Stomach (tissue), 9 donors: ENCODE results near the gene HADH. TPM values are rescaled to one million over a fixed set of nuclear protein-coding genes. Genes with fewer than 3 reads are reported as not detected.

ENCODE experiments used
- DNase-seq, 2 donors: peaks; one replicate each; pipeline versions ENCODE4 v3.0.0 to v3.0.0-alpha.2; 2013 to 2019
- H3K27ac ChIP-seq, 5 donors: fragments of 200-600 bp in 4 of 5; sonication (generic) in 4 of 5; one replicate each; pipeline ENCODE4 v1.5.1; 2013 to 2019; ENCODE audit warnings: mild to moderate bottlenecking in 1 of 5, moderate library complexity in 1 of 5
- H3K27me3 ChIP-seq, 3 donors: fragments of 200-600 bp; sonication (generic); one replicate each; pipeline ENCODE4 v1.5.1; 2017 to 2019; ENCODE audit warnings: mixed run types in 1 of 3
- H3K36me3 ChIP-seq, 4 donors: fragments of 200-600 bp; sonication (generic); 1 replicate in 3 of 4; 2 replicates in 1 of 4; pipeline ENCODE4 v1.5.1; 2016 to 2019
- H3K4me1 ChIP-seq, 4 donors: fragments of 200-600 bp; sonication (generic); one replicate each; pipeline ENCODE4 v1.5.1; 2016 to 2019
- H3K4me3 ChIP-seq, 4 donors: fragments of 200-600 bp; sonication (generic) in 3 of 4; one replicate each; pipeline ENCODE4 v1.5.1; 2016 to 2019; ENCODE audit warnings: mild to moderate bottlenecking in 1 of 4
- H3K9me3 ChIP-seq, 4 donors: fragments of 200-600 bp; sonication (generic); one replicate each; pipeline ENCODE4 v1.5.1; 2016 to 2019
- CTCF ChIP-seq, 7 experiments: fragments of 450-650 bp in 4 of 7; fragments of 200-600 bp in 3 of 7; sonication (generic) in 3 of 7; IDR thresholded peaks; one replicate each; pipeline ENCODE4 v1.5.1; 2016 to 2019; ENCODE audit warnings: antibody characterized with exemption in 7 of 7, control low read depth in 2 of 7, mild to moderate bottlenecking in 1 of 7
- EP300 ChIP-seq: sonication (generic); formaldehyde crosslinking; IDR thresholded peaks from one replicate; pipeline ENCODE4 v1.6.1; 2017; ENCODE audit warnings: antibody characterized with exemption
- POLR2A ChIP-seq, 4 donors: fragments of 450-650 bp; IDR thresholded peaks; one replicate each; pipeline ENCODE4 v1.6.1; 2016; ENCODE audit warnings: antibody characterized with exemption in 4 of 4, control low read depth in 2 of 4, mild to moderate bottlenecking in 1 of 4, moderate library complexity in 1 of 4
- POLR2AphosphoS5 ChIP-seq, 3 donors: sonication (generic); formaldehyde crosslinking; IDR thresholded peaks; one replicate each; pipeline ENCODE4 v1.6.1; 2016; ENCODE audit warnings: antibody characterized with exemption in 3 of 3
- WGBS, 5 donors: extraction: QIAGEN DNeasy Blood & Tissue Kit in 3 of 5; methylation state at CpG; one replicate each; pipeline versions ENCODE4 v1.1.5 to v1.1.7; 2013 to 2018; 5-methylcytosine and 5-hydroxymethylcytosine counted together
- intact Hi-C: fragments of 100-400 bp; cut with DNase I; formaldehyde crosslinking; loops from one replicate; pipeline ENCODE4 v1.15.1; 2023; ENCODE audit warnings: low total_unique reads
- polyA plus RNA-seq, 3 donors: library from polyadenylated mRNA; stranded (reverse); fragments of 200-250 nt; gene quantifications; one replicate each; pipeline ENCODE4 v1.2.3, GENCODE V29; 2013
- total RNA-seq, 5 donors: library from RNA; depleted of rRNA; stranded (reverse); fragments of >200 nt; gene quantifications; one replicate each; pipeline versions ENCODE4 v1.1.0 to v1.2.3, GENCODE V29; 2014 to 2016
- donor health status: healthy with polysubstance abuse.
- donor health status: Bipolar disorder and iron deficiency.
- donor health status: healthy.

The HADH gene
- total and polyA plus RNA-seq, 8 donors, result 51.6 to 118 (median 64.7) TPM

- Histone ChIP-seq H3K27ac (peak overlapping the region in 4 of 5 donors; percentile 55 to 95 (median 70)), H3K4me1 (peaks cover 10 to 59% (median 30%) of the 10 kb centered on the region in 4 donors), H3K9me3 (no peaks in the 10 kb centered on the region), H3K36me3 (peaks cover 0 to 7% (median 0%) of the 10 kb centered on the region in 4 donors), H3K4me3 (no peak overlapping the region), H3K27me3 (no peaks in the 10 kb centered on the region)
- WGBS, 5 donors, result 74 to 93% (median 83%) methylated on average over 2 of the region's 2 CpGs
- DNase-seq, result no peak
- intact Hi-C loops, result no loop called here
- TF ChIP-seq CTCF (IDR thresholded peaks at IDR 0.05) (no peak), EP300 (no peak), POLR2AphosphoS5 (IDR thresholded peaks at IDR 0.05) (no peak), POLR2A (IDR thresholded peaks at IDR 0.05) (no peak)
These were observed 8.1 kb downstream of the HADH start for GRCh38 chr4:107997794-107998193.

GRCh38 chr4:107999932-108000539 is 10.3 kb downstream of the HADH start:
- H3K4me1 ChIP-seq, result peaks cover 0 to 46% (median 16%) of the 10 kb centered on the region in 4 donors
- no peaks in the 10 kb centered on the region for H3K27me3 ChIP-seq
- H3K9me3 ChIP-seq, result no peaks in the 10 kb centered on the region
- H3K36me3 ChIP-seq, result peaks cover 0 to 7% (median 0%) of the 10 kb centered on the region in 4 donors
- DNase-seq, result no peak
- 87 to 95% (median 94%) methylated on average over 2 of the region's 2 CpGs for WGBS, 5 donors
- intact Hi-C loops, result no loop called here
- no peak for TF ChIP-seq POLR2A (IDR thresholded peaks at IDR 0.05)
- no peak for TF ChIP-seq CTCF (IDR thresholded peaks at IDR 0.05)
- TF ChIP-seq EP300, result no peak
- no peak for TF ChIP-seq POLR2AphosphoS5 (IDR thresholded peaks at IDR 0.05)
- H3K27ac ChIP-seq, result peak overlapping the region in 1 of 5 donors; percentile 95
- no peak overlapping the region for H3K4me3 ChIP-seq

GRCh38 chr4:108001540-108002135 is 11.9 kb downstream of the HADH start:
- 85 to 96% (median 89%) methylated on average over 3 of the region's 3 CpGs for WGBS, 5 donors
- Histone ChIP-seq H3K27me3 (no peaks in the 10 kb centered on the region), H3K27ac (no peak overlapping the region), H3K36me3 (peaks cover 0 to 7% (median 0%) of the 10 kb centered on the region in 4 donors), H3K4me3 (no peak overlapping the region), H3K9me3 (no peaks in the 10 kb centered on the region), H3K4me1 (peaks cover 0 to 41% (median 15%) of the 10 kb centered on the region in 4 donors)
- intact Hi-C loops, result no loop called here
- TF ChIP-seq EP300 (no peak), CTCF (IDR thresholded peaks at IDR 0.05) (no peak), POLR2A (IDR thresholded peaks at IDR 0.05) (no peak), POLR2AphosphoS5 (IDR thresholded peaks at IDR 0.05) (no peak)
- no peak for DNase-seq

GRCh38 chr4:108003982-108004515 is 14.4 kb downstream of the HADH start:
- Histone ChIP-seq H3K9me3 (no peaks in the 10 kb centered on the region), H3K27me3 (no peaks in the 10 kb centered on the region), H3K4me1 (peaks cover 0 to 22% (median 6%) of the 10 kb centered on the region in 4 donors), H3K36me3 (peaks cover 0 to 7% (median 0%) of the 10 kb centered on the region in 4 donors), H3K27ac (peak overlapping the region in 1 of 5 donors; percentile 6), H3K4me3 (no peak overlapping the region)
- intact Hi-C loops, result no loop called here
- DNase-seq, result no peak
- WGBS, 5 donors, result 76 to 89% (median 85%) methylated on average over 4 of the region's 4 CpGs
- no peak for TF ChIP-seq EP300
- no peak for TF ChIP-seq POLR2A (IDR thresholded peaks at IDR 0.05)
- TF ChIP-seq CTCF (IDR thresholded peaks at IDR 0.05), result no peak
- no peak for TF ChIP-seq POLR2AphosphoS5 (IDR thresholded peaks at IDR 0.05)
